HG02623 (cell line): ENCODE results near the gene ENC1.

Experiments
- ATAC-seq: cut with Tn5 transposase; IDR thresholded peaks from one replicate; pipeline ENCODE4 v1.9.1; 2021; ENCODE audit warnings: moderate library complexity; ENCODE audit not compliant: unreplicated experiment

Gene ENC1

GRCh38 chr5:74579215-74579614 lies 61.3 kb downstream of the ENC1 start:
- ATAC-seq: peak; percentile 38

- ATAC-seq: no peak
Observed at GRCh38 chr5:74578356-74579044, 62.0 kb downstream of the ENC1 start.
